Type B pancreatic cell (in vitro differentiated cells): ENCODE results near the gene PPP1R9A. TPM values are rescaled to one million over a fixed set of nuclear protein-coding genes. Genes with fewer than 3 reads are reported as not detected.

Experiments
- DNase-seq: peaks from one replicate; pipeline ENCODE4 v3.0.0; 2021; ENCODE audit warnings: mixed read lengths; ENCODE audit not compliant: unreplicated experiment; ENCODE audit errors: extremely low spot score
- H3K27ac Mint-ChIP-seq: 2 replicates; pipeline ENCODE4 v1.8.0; 2021; ENCODE audit warnings: mild to moderate bottlenecking, mixed read lengths
- H3K27me3 Mint-ChIP-seq: 2 replicates; pipeline ENCODE4 v1.8.0; 2021; ENCODE audit warnings: mixed read lengths
- H3K36me3 Mint-ChIP-seq: 2 replicates; pipeline ENCODE4 v1.8.0; 2021; ENCODE audit warnings: mixed read lengths
- H3K4me1 Mint-ChIP-seq: one replicate; pipeline ENCODE4 v1.8.0; 2021; ENCODE audit warnings: mixed read lengths; ENCODE audit not compliant: unreplicated experiment
- H3K4me3 Mint-ChIP-seq: 2 replicates; pipeline ENCODE4 v1.8.0; 2021; ENCODE audit warnings: mild to moderate bottlenecking, mixed read lengths
- H3K9me3 Mint-ChIP-seq: 2 replicates; pipeline ENCODE4 v1.8.0; 2021; ENCODE audit warnings: mixed read lengths
- total RNA-seq: library from RNA; stranded (reverse); gene quantifications from 2 replicates; pipeline ENCODE4 v1.2.1, GENCODE V29; 2021; ENCODE audit warnings: low replicate concordance
- TF ChIP-seq, protein P1 (sequence below): fragments of 200-600 bp; sonication (generic); conservative IDR thresholded peaks from 2 replicates; pipeline ENCODE4 v1.5.0; 2021; ENCODE audit warnings: antibody characterized with exemption, mild to moderate bottlenecking

The PPP1R9A gene
- total RNA-seq, 1 donor from 2014 or later, result 21.3 TPM

GRCh38 chr7:95213148-95213547 lies 305.8 kb downstream of the PPP1R9A start:
- H3K9me3 Mint-ChIP-seq, result no peaks in the 10 kb centered on the region
- DNase-seq, result no peak
- no peaks in the 10 kb centered on the region for H3K27me3 Mint-ChIP-seq
- no peak overlapping the region for H3K27ac Mint-ChIP-seq
- H3K36me3 Mint-ChIP-seq, result peaks cover 6% of the 10 kb centered on the region
- H3K4me1 Mint-ChIP-seq, result no peaks in the 10 kb centered on the region
- TF ChIP-seq, protein P1, sequence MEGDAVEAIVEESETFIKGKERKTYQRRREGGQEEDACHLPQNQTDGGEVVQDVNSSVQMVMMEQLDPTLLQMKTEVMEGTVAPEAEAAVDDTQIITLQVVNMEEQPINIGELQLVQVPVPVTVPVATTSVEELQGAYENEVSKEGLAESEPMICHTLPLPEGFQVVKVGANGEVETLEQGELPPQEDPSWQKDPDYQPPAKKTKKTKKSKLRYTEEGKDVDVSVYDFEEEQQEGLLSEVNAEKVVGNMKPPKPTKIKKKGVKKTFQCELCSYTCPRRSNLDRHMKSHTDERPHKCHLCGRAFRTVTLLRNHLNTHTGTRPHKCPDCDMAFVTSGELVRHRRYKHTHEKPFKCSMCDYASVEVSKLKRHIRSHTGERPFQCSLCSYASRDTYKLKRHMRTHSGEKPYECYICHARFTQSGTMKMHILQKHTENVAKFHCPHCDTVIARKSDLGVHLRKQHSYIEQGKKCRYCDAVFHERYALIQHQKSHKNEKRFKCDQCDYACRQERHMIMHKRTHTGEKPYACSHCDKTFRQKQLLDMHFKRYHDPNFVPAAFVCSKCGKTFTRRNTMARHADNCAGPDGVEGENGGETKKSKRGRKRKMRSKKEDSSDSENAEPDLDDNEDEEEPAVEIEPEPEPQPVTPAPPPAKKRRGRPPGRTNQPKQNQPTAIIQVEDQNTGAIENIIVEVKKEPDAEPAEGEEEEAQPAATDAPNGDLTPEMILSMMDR, result no peak
- no peak overlapping the region for H3K4me3 Mint-ChIP-seq

GRCh38 chr7:95213809-95214492 lies 306.6 kb downstream of the PPP1R9A start:
- no peaks in the 10 kb centered on the region for H3K4me1 Mint-ChIP-seq
- H3K27ac Mint-ChIP-seq, result no peak overlapping the region
- no peak for DNase-seq
- peaks cover 6% of the 10 kb centered on the region for H3K36me3 Mint-ChIP-seq
- TF ChIP-seq, protein P1, result no peak
- no peaks in the 10 kb centered on the region for H3K9me3 Mint-ChIP-seq
- no peaks in the 10 kb centered on the region for H3K27me3 Mint-ChIP-seq
- no peak overlapping the region for H3K4me3 Mint-ChIP-seq

DNA sequence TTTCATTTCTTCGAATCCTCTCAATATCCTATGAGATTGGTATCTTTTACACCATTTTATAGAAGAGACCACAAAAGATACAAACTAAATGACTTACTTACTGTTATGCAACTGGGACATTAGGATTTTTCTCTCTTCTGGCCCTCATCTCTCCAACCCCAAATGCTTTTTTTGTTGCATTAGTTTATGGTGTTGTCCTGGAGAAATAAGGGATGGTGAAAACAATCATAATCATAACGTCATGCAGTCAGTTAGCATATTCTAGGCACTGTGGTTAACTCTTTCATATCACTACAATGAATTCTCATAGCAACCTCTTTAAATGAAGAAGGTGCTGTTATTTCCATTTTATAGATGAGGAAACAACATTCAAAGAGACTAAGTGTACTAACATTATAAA lies 312.3 kb downstream of the PPP1R9A start:
- Mint-ChIP-seq H3K4me1 (peaks cover 7% of the 10 kb centered on the region), H3K9me3 (no peaks in the 10 kb centered on the region), H3K4me3 (no peak overlapping the region), H3K36me3 (peaks cover 6% of the 10 kb centered on the region), H3K27me3 (no peaks in the 10 kb centered on the region), H3K27ac (no peak overlapping the region)
- DNase-seq, result no peak
- TF ChIP-seq, protein P1, result no peak

DNA sequence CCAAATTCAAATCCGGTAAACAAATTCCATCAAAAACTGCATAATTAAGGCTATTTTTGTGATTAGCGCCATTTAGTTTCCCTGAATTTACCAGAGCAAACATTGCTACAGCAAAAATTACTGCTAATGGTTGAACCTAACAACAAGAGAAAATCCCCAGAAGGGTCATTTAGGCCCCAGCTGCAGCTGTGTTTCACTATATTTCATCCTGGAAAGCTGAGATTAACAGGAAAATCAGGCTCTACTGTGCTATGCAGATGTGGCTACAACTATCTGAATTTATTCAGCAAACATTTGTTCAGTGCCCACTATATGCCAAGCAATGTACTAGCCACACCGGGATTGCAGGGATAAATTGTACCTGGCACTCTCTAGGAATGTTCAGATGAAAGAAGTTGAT lies 312.9 kb downstream of the PPP1R9A start:
- H3K27me3 Mint-ChIP-seq, result no peaks in the 10 kb centered on the region
- no peak overlapping the region for H3K27ac Mint-ChIP-seq
- H3K4me1 Mint-ChIP-seq, result peaks cover 7% of the 10 kb centered on the region
- peaks cover 6% of the 10 kb centered on the region for H3K36me3 Mint-ChIP-seq
- H3K4me3 Mint-ChIP-seq, result no peak overlapping the region
- H3K9me3 Mint-ChIP-seq, result no peaks in the 10 kb centered on the region
- DNase-seq, result no peak
- TF ChIP-seq, protein P1, result no peak

GRCh38 chr7:95225301-95225700 lies 317.9 kb downstream of the PPP1R9A start:
- Mint-ChIP-seq H3K4me1 (peaks cover 5% of the 10 kb centered on the region), H3K27me3 (no peaks in the 10 kb centered on the region), H3K27ac (no peak overlapping the region), H3K9me3 (peaks cover 6% of the 10 kb centered on the region), H3K36me3 (no peaks in the 10 kb centered on the region), H3K4me3 (no peak overlapping the region)
- TF ChIP-seq, protein P1, result no peak
- no peak for DNase-seq
